AG09309 (cell line): ENCODE measurements around the gene SCRN3.
"Not testable (repeated sequence)": the region's sequence is repeated elsewhere in the genome, so short reads cannot be mapped to it uniquely, and the experiment has no call there.

ENCODE experiments used
- DNase-seq: peaks from one replicate; pipeline ENCODE4 v3.0.0-alpha.2; 2010; ENCODE audit warnings: low read depth
- H3K4me3 ChIP-seq: 2 replicates; pipeline ENCODE4 v1.5.1; 2011; ENCODE audit warnings: mild to moderate bottlenecking, low read depth, low read length, moderate library complexity; ENCODE audit not compliant: control insufficient read depth
- TF ChIP-seq, protein P1 (sequence below): IDR thresholded peaks from 2 replicates; pipeline ENCODE4 v1.5.1; 2011; ENCODE audit warnings: mild to moderate bottlenecking, low read depth, low read length, inconsistent platforms; ENCODE audit not compliant: insufficient read depth, control insufficient read depth; ENCODE audit errors: missing control alignments

Gene SCRN3

GRCh38 chr2:174392706-174393105 is 2.8 kb upstream of the SCRN3 start:
- TF ChIP-seq, protein P1, sequence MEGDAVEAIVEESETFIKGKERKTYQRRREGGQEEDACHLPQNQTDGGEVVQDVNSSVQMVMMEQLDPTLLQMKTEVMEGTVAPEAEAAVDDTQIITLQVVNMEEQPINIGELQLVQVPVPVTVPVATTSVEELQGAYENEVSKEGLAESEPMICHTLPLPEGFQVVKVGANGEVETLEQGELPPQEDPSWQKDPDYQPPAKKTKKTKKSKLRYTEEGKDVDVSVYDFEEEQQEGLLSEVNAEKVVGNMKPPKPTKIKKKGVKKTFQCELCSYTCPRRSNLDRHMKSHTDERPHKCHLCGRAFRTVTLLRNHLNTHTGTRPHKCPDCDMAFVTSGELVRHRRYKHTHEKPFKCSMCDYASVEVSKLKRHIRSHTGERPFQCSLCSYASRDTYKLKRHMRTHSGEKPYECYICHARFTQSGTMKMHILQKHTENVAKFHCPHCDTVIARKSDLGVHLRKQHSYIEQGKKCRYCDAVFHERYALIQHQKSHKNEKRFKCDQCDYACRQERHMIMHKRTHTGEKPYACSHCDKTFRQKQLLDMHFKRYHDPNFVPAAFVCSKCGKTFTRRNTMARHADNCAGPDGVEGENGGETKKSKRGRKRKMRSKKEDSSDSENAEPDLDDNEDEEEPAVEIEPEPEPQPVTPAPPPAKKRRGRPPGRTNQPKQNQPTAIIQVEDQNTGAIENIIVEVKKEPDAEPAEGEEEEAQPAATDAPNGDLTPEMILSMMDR = no peak
- no peak for DNase-seq
- H3K4me3 ChIP-seq = no peak overlapping the region

DNA sequence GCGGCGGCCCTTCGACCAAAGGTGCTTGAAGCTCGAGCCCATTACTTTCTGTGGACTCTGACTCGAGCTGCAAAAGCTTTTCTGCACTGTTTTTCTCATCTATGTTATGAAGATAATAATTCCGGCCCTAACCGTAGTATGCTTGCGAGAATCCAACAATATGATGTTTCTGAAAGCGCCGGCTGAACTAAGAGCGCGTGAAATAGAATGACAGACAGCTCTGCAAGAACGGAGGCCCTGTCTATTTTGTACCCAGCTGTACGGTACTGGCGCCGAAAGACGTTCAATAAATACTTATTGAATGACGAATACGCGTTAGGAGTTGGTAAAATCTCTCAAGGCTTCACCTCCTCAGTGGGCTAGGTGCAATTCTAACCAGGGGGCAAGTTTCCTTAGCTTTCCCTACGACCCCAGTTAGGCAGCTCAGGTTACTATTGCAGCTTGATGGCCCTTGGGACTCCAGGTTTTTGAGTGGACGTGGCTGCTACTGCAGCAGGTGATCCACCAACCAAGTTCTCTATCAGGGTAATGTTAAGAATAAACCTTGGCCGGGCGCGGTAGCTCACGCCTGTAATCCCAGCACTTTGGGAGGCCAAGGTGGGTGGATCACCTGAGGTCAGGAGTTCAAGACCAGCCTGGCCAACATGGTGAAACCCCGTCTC is 570 bp downstream of the SCRN3 start:
- TF ChIP-seq, protein P1 = no peak
- peak overlapping the region; percentile 97 for H3K4me3 ChIP-seq
- no peak for DNase-seq

DNA sequence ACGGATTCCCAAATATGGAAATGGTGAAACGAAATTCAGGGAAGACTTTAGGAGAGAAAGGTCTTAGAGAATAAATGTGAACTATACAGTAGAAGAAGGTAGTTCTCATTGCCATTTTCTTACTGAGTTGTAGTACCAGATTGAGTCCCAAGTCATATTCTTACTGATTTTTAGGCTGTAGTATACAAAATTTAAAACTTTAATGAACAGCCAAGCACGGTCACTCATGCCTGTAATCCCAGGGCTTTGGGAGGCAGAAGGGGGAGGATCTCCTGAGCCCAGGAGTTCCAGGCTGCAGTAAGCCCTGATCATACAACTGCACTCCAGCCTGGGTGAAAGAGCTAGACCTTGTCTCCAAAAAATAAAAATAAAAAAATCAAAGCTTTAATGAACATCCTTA is 2.2 kb downstream of the SCRN3 start:
- TF ChIP-seq, protein P1 = no peak
- H3K4me3 ChIP-seq = no peak overlapping the region
- no peak for DNase-seq

GRCh38 chr2:174399171-174399570 is 3.6 kb downstream of the SCRN3 start:
- DNase-seq = no peak
- TF ChIP-seq, protein P1 = no peak
- no peak overlapping the region for H3K4me3 ChIP-seq

- DNase-seq = no peak
- H3K4me3 ChIP-seq = no peak overlapping the region
- TF ChIP-seq, protein P1 = no peak
Observed at GRCh38 chr2:174400853-174401252, 5.3 kb downstream of the SCRN3 start.

DNA sequence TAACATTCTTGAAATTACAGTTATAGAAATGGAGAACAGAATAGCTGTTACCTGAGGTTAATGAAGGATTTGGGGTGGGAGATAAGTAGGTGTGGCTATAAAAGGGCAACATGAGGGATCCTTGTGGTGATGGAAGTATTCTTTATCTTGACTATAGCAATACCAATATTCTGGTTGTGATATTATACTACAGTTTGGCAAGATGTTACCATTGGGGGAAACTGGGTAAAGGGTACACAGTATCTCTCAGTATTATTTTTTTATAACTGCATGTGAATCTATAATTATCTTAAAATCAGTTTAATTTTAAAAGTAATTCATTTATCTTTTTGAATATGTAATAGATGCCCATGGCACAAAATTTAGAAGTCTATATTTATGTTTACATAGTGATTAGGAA is 8.1 kb downstream of the SCRN3 start:
- no peak for DNase-seq
- TF ChIP-seq, protein P1 = no peak
- H3K4me3 ChIP-seq = no peak overlapping the region

DNA sequence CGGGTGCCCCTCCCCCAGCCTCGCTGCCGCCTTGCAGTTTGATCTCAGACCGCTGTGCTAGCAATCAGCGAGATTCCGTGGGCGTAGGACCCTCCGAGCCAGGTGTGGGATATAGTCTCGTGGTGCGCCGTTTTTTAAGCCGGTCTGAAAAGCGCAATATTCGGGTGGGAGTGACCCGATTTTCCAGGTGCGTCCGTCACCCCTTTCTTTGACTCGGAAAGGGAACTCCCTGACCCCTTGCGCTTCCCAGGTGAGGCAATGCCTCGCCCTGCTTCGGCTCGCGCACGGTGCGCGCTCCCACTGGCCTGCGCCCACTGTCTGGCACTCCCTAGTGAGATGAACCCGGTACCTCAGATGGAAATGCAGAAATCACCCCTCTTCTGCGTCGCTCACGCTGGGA is 14.5 kb downstream of the SCRN3 start:
- not testable (repeated sequence) for DNase-seq, H3K4me3 ChIP-seq
